Mucosa of descending colon (tissue), 3 donors: ENCODE results near the gene SLCO2B1. TPM values are rescaled to one million over a fixed set of nuclear protein-coding genes. Genes with fewer than 3 reads are reported as not detected.

Experiments
- ATAC-seq: fragments of 200-7000 bp; cut with Tn5 transposase; one replicate; pipeline ENCODE4 v1.9.1; 2020; ENCODE audit warnings: mild to moderate bottlenecking, moderate library complexity
- DNase-seq, 3 donors: peaks; one replicate each; pipeline ENCODE4 v3.0.0-alpha.2; 2020
- H3K36me3 ChIP-seq: fragments of 200-600 bp; one replicate; pipeline ENCODE4 v1.8.0; 2021; ENCODE audit warnings: low read depth, mild to moderate bottlenecking
- H3K4me1 ChIP-seq: fragments of 200-600 bp; one replicate; pipeline ENCODE4 v1.8.0; 2021; ENCODE audit warnings: low read depth, mild to moderate bottlenecking
- H3K4me3 ChIP-seq: fragments of 200-600 bp; one replicate; pipeline ENCODE4 v1.8.0; 2021; ENCODE audit warnings: mild to moderate bottlenecking
- H3K9me3 ChIP-seq: fragments of 200-600 bp; one replicate; pipeline ENCODE4 v1.8.0; 2021; ENCODE audit warnings: mild to moderate bottlenecking
- intact Hi-C, 2 donors: fragments of 100-400 bp; cut with DNase I in 1 of 2; cut with micrococcal nuclease in 1 of 2; formaldehyde crosslinking; loops; one replicate each; pipeline versions ENCODE4 v1.11.0 to v1.11.1; 2022; cut with DNase I, micrococcal nuclease
- total RNA-seq, 3 donors: library from RNA; stranded (reverse); fragmentation: NEBNext Ultra II Directional in 2 of 3; extraction: Animal tissue kit (Norgen Biotek cat#: 25700) in 2 of 3; gene quantifications; one replicate each; pipeline versions ENCODE4 v1.2.1 to v1.2.4, GENCODE V29; 2021 to 2023
- TF ChIP-seq, protein P1 (sequence below): fragments of 200-600 bp; IDR thresholded peaks from one replicate; pipeline ENCODE4 v1.8.0; 2022; ENCODE audit warnings: antibody characterized with exemption, mild to moderate bottlenecking
- donor health status: DM: no; HTN: no; CAD: no; lungs with moderate emphysema.
- donor health status: DM: no; HTN: no; CAD: no.
- donor health status: DM: no; HTN: yes; CAD: no.

SLCO2B1 gene
- total RNA-seq, 3 donors from 2014 or later: 65.6 to 93.0 (median 73.1) TPM

DNA sequence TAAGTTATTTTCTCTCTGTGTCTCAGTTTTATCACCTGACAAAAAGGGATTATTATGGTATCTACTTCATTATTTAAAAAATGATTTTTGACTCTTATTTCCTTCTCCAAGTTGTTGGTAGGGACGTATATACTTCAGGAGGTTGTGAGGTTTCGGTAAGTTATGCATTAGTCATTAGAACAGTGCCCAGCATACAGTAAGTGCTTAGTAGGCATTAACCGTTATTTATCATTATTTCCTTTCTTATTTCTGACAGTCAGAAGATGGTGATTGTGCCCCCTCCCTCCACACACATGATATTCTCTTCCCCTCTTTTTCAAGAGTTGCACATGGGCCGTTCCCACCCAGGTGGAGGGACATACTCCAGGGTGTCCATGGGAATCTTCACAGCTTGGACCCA is 36.1 kb downstream of the SLCO2B1 start:
- DNase-seq (no peak), ATAC-seq (no peak)
- intact Hi-C loops: no loop called here
- Histone ChIP-seq H3K9me3 (no peaks in the 10 kb centered on the region), H3K4me1 (no peaks in the 10 kb centered on the region), H3K4me3 (no peak overlapping the region), H3K36me3 (no peaks in the 10 kb centered on the region)
- TF ChIP-seq, protein P1, sequence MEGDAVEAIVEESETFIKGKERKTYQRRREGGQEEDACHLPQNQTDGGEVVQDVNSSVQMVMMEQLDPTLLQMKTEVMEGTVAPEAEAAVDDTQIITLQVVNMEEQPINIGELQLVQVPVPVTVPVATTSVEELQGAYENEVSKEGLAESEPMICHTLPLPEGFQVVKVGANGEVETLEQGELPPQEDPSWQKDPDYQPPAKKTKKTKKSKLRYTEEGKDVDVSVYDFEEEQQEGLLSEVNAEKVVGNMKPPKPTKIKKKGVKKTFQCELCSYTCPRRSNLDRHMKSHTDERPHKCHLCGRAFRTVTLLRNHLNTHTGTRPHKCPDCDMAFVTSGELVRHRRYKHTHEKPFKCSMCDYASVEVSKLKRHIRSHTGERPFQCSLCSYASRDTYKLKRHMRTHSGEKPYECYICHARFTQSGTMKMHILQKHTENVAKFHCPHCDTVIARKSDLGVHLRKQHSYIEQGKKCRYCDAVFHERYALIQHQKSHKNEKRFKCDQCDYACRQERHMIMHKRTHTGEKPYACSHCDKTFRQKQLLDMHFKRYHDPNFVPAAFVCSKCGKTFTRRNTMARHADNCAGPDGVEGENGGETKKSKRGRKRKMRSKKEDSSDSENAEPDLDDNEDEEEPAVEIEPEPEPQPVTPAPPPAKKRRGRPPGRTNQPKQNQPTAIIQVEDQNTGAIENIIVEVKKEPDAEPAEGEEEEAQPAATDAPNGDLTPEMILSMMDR: no peak

DNA sequence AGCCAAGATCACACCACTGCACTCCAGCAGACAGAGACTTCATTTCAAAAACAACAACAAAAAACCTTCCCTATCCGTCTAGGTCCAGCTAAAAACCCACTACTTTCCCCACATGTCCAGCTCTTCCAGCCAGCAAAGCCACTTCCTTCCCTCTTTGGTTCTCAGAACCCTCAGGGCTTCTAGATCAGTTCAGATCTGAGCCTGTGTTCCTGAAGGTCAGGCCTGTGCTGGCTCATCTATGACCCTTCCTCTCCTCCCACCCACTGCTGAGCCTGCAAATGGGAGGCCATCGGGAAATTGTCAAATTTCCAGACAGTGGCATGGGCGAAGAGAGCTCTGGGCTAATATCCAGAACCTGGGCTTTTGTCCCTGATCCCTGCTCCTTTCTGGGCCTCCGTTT is 37.8 kb downstream of the SLCO2B1 start:
- ATAC-seq: peak; percentile 22
- TF ChIP-seq, protein P1: no peak
- no peaks in the 10 kb centered on the region for H3K9me3 ChIP-seq
- intact Hi-C loops: no loop called here
- no peaks in the 10 kb centered on the region for H3K4me1 ChIP-seq
- no peak overlapping the region for H3K4me3 ChIP-seq
- no peaks in the 10 kb centered on the region for H3K36me3 ChIP-seq
- no peak for DNase-seq

DNA sequence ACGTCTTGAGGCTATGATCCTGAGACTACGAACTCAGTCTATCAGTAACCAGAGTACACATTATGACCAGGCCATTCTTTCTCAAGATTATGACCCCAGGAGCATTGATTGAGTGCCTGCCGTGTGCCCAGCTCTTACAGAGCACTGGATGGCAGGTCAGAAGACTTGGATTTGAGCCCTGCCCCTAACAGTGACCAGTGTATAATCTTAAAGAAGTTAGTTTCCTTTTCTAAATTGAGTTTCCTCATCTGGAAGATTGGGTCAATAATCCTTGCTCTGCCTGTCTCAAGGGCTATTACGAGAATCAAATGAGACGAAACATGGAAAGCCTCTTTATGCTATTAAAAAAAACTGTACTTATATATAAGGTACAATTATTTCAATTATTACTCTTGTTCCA is 38.2 kb downstream of the SLCO2B1 start:
- ATAC-seq (no peak), DNase-seq (no peak)
- no peaks in the 10 kb centered on the region for H3K9me3 ChIP-seq
- no peak overlapping the region for H3K4me3 ChIP-seq
- intact Hi-C loops: no loop called here
- no peaks in the 10 kb centered on the region for H3K4me1 ChIP-seq
- TF ChIP-seq, protein P1: no peak
- no peaks in the 10 kb centered on the region for H3K36me3 ChIP-seq

DNA sequence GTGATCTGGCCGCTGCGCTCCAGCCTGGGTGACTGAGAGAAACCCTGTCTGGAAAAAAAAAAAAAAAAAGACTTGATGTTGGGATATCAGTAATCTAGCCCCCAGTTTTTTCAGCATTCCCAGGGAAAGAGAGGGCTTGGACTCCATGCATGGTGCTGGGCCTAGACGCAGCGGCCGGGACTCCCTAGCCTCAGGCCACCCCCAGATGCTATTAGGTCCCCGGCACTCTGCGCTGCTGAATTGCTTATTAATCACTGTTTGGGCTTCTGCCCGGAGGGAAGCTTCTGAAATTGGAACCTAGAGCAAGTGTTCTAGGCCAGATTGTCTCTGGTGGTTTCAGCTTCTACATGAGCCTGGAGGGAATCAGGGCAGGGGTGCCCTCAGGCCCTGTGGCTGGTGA is 39.0 kb downstream of the SLCO2B1 start:
- DNase-seq (no peak), ATAC-seq (no peak)
- Histone ChIP-seq H3K4me3 (no peak overlapping the region), H3K9me3 (no peaks in the 10 kb centered on the region), H3K4me1 (no peaks in the 10 kb centered on the region), H3K36me3 (no peaks in the 10 kb centered on the region)
- intact Hi-C loops: no loop called here
- TF ChIP-seq, protein P1: no peak

DNA sequence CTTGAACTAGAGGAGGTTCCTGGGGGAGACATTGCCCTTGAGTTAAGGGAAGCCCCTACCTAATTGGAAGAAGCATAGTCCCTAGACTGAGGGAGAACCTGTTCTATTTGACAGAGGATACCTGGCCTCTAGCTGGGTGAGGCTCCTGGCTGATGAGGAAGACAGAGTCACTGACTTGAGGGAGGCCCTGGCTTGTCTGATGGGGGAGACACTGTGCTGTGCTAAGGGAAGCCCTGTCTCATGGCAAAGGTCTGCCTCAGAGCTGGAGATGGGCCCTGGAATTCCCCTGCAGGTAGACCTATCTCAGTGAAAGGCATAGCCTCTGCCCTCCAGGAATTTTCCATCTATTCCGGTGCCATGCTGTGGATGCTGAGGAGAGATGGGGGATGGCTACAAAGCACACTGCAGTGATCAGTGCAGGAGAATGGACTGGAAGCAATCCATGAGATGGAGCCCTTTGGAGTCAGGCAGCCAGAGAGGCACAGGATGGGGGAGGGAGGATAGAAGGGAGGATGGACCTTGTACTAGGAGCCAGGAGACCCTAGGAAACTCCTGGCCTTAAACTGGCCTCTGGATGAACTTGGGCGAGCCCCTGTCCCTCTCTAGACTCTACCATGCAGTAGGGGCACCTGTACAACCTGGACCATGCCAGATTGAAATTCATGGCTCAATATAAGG is 39.9 kb downstream of the SLCO2B1 start:
- intact Hi-C loops: no loop called here
- Histone ChIP-seq H3K9me3 (no peaks in the 10 kb centered on the region), H3K4me3 (no peak overlapping the region), H3K36me3 (no peaks in the 10 kb centered on the region), H3K4me1 (no peaks in the 10 kb centered on the region)
- TF ChIP-seq, protein P1: no peak
- ATAC-seq (no peak), DNase-seq (no peak)

DNA sequence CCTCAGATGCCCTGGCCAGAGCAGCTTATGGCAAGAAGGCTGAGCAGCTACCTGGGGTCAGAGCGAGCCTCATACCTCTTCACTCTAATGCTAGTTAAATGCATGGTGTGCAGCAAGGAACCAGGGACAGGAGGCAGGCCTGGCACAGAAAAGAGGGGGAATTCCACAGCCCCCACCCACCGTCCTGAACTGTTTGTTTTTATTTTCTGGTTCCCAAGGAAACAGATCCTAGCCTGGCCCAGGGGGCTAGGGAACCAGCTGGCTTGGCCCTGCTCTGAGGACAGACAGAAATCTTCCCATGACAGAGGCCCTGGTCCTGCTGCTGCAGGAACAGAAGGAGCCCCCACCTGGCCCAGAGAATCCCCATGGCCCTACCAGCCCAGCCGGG is 40.4 kb downstream of the SLCO2B1 start:
- intact Hi-C loops: no loop called here
- no peaks in the 10 kb centered on the region for H3K9me3 ChIP-seq
- H3K4me3 ChIP-seq: no peak overlapping the region
- TF ChIP-seq, protein P1: no peak
- DNase-seq (no peak), ATAC-seq (peak; percentile 18)
- H3K36me3 ChIP-seq: no peaks in the 10 kb centered on the region
- no peaks in the 10 kb centered on the region for H3K4me1 ChIP-seq
